Measurements from ENCODE around the gene TOR1B. TPM values are rescaled to one million over a fixed set of nuclear protein-coding genes. Genes with fewer than 3 reads are reported as not detected.
A peak's percentile ranks its signal among the peaks of the same experiment; 100 is the strongest.

Gene TOR1B
- total RNA-seq, 4 donors from 2014 or later: 16.1 to 17.3 (median 17.0) TPM

DNA sequence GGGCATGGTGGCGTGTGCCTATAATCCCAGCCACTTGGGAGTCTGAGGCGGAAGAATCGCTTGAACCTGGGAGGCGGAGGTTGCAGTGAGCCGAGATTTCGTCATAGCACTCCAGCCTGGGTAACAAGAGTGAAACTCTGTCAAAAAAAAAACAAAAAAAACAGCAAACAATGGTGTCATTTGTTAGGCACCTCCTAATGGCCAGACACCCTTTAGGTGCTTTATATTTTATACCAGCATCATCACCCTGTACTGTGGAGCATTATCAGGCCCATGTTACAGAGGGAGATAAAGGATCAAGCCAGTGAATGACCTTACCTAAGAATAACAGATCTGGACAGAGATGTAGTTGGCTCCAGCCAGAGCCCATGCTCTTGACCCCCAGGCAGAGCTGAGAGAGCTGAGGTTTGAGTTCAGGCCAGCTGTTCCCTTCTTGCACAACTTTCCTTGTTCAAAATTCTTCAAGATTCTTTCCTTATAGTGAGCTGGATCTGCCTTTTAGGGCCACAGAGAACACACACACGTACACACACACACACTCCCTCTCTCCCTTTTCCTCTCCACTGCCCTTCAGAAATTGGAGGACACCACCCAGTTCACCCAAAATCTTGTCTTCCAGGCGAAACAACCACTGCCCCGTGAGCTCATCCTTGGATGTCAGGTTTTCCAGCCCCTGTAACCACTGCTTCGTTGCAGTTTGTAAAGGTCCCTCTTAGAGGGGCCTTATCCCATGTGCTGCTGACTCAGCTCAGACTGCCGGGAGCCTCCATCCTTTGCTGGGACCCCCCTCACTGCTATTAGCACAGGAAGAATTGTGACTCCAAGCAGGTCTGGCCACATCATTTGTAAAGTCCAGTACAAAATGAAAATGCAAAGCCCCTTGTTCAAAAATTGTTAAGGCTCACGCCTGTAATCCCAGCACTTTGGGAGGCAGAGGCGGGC, 39.7 kb upstream of the TOR1B start:
- TF ChIP-seq POLR2A (IDR thresholded peaks at IDR 0.05): no peak
- TF ChIP-seq, protein P1, sequence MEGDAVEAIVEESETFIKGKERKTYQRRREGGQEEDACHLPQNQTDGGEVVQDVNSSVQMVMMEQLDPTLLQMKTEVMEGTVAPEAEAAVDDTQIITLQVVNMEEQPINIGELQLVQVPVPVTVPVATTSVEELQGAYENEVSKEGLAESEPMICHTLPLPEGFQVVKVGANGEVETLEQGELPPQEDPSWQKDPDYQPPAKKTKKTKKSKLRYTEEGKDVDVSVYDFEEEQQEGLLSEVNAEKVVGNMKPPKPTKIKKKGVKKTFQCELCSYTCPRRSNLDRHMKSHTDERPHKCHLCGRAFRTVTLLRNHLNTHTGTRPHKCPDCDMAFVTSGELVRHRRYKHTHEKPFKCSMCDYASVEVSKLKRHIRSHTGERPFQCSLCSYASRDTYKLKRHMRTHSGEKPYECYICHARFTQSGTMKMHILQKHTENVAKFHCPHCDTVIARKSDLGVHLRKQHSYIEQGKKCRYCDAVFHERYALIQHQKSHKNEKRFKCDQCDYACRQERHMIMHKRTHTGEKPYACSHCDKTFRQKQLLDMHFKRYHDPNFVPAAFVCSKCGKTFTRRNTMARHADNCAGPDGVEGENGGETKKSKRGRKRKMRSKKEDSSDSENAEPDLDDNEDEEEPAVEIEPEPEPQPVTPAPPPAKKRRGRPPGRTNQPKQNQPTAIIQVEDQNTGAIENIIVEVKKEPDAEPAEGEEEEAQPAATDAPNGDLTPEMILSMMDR (IDR thresholded peaks at IDR 0.05): no peak
- Histone ChIP-seq H3K4me1 (peaks cover 5 to 25% (median 24%) of the 10 kb centered on the region in 3 donors), H3K4me3 (peak overlapping the region in 1 of 4 donors; percentile 12), H3K27ac (peak overlapping the region; percentile 28 to 91 (median 59)), H3K36me3 (no peaks in the 10 kb centered on the region), H3K27me3 (no peaks in the 10 kb centered on the region), H3K9me3 (no peaks in the 10 kb centered on the region)
- 64 to 84% methylated on average over 10 to 13 of the region's 13 CpGs for WGBS, 2 donors
- intact Hi-C loops (cut with DNase I): no loop called here
- no peak for DNase-seq

DNA sequence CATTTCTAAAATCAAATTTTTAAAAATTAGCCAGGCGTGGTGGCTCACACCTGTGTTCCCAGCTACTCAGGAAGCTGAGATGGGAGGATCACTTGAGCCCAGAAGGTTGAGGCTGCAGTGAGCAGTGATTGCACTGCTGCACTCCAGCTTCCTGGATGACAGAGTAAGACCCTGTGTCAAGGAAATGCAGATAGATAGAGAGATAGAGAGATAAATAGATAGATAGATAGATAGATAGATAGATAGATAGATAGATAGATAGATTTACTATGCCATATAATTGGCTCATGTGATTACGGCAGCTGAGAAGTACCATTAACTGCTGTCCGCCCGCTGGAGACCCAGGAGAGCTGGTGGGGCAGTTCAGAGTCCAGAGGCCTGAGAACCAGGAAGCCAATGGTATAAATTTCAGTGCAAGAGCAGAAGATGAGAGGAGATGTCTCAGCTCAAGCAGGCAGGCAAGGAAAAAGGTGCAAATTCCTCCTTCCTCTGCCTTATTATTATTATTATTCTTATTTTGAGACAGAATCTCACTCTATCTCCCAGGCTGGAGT, 37.1 kb upstream of the TOR1B start:
- peaks cover 5 to 25% (median 24%) of the 10 kb centered on the region in 3 donors for H3K4me1 ChIP-seq
- WGBS, 2 donors: 90 to 91% methylated on average over 4 of the region's 4 CpGs
- H3K27ac ChIP-seq: no peak overlapping the region
- no peak overlapping the region for H3K4me3 ChIP-seq
- no peak for TF ChIP-seq POLR2A (IDR thresholded peaks at IDR 0.05)
- TF ChIP-seq, protein P1 (IDR thresholded peaks at IDR 0.05): no peak
- DNase-seq: no peak
- H3K9me3 ChIP-seq: no peaks in the 10 kb centered on the region
- H3K27me3 ChIP-seq: no peaks in the 10 kb centered on the region
- no peaks in the 10 kb centered on the region for H3K36me3 ChIP-seq
- intact Hi-C loops (cut with DNase I): no loop called here

DNA sequence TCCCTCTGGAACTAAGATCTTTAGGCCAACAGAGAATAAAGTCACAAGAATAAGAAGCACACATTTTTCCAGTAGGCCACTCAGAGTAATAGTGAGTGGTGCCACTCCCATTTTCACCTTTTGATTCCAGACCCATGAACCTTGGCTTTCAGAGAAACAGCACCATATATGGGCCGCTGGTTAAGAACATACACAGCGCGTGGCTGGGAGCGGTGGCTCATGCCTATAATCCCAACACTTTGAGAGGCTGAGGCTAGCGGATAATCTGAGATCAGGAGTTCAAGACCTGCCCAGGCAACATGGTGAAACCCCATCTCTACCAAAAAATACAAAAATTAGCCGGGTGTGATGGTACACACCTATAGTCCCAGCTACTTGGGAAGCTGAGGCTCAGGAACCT, 34.5 kb upstream of the TOR1B start:
- no peaks in the 10 kb centered on the region for H3K27me3 ChIP-seq
- no peak for DNase-seq
- H3K9me3 ChIP-seq: no peaks in the 10 kb centered on the region
- H3K4me3 ChIP-seq: no peak overlapping the region
- 93% methylated on average over 6 of the region's 6 CpGs for WGBS, 2 donors
- H3K4me1 ChIP-seq: peaks cover 3 to 6% (median 6%) of the 10 kb centered on the region in 3 donors
- H3K27ac ChIP-seq: no peak overlapping the region
- TF ChIP-seq POLR2A (IDR thresholded peaks at IDR 0.05): no peak
- TF ChIP-seq, protein P1 (IDR thresholded peaks at IDR 0.05): no peak
- H3K36me3 ChIP-seq: no peaks in the 10 kb centered on the region
- intact Hi-C loops (cut with DNase I): no loop called here

DNA sequence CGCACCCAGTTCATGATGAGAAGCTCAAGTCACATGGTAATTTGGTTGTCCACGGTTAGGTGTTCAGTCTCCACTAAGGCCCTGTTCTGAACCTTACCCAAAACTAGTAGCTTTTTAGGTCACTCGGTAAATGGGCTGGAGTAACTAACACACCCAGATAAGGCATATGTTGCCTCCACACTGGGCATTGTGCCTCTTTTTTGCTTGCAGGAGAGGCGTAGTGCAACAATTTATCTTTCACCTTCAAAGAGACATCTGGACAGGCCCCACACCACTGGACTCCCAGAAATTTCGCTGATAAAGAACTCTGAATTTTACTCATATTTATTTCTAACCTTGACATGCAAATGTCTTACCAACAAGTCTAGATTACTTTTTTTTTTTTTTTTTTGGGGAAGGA, 33.3 kb upstream of the TOR1B start:
- no peak for TF ChIP-seq POLR2A (IDR thresholded peaks at IDR 0.05)
- TF ChIP-seq, protein P1 (IDR thresholded peaks at IDR 0.05): no peak
- WGBS, 2 donors: 61 to 72% methylated on average over 4 to 5 of the region's 5 CpGs
- intact Hi-C loops (cut with DNase I): no loop called here
- no peak overlapping the region for H3K27ac ChIP-seq
- no peak for DNase-seq
- no peak overlapping the region for H3K4me3 ChIP-seq
- peaks cover 0 to 2% (median 0%) of the 10 kb centered on the region in 4 donors for H3K27me3 ChIP-seq
- peaks cover 3 to 9% (median 9%) of the 10 kb centered on the region in 3 donors for H3K4me1 ChIP-seq
- H3K9me3 ChIP-seq: no peaks in the 10 kb centered on the region
- H3K36me3 ChIP-seq: no peaks in the 10 kb centered on the region

DNA sequence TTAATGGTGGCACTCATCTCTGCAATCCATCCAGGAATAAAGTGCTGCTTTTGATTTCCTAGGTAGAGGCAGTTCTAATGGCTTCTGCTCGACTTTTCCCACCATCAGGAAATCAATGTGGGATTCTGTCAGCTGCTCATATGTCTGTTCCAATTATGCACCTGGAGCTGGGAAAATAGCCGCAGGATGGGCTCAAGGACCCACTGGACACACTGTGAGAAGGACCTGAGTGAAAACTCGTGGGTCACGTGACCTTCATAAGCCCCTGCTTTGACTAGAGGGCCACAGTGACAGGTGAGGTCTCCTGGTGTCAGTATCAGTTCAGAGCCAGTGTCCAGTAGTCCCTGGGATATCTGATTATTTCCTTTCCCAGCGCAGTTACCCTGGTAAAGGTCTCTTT, 32.2 kb upstream of the TOR1B start:
- peaks cover 3 to 9% (median 9%) of the 10 kb centered on the region in 3 donors for H3K4me1 ChIP-seq
- H3K9me3 ChIP-seq: no peaks in the 10 kb centered on the region
- peaks cover 0 to 5% (median 0%) of the 10 kb centered on the region in 4 donors for H3K27me3 ChIP-seq
- DNase-seq: no peak
- TF ChIP-seq, protein P1 (IDR thresholded peaks at IDR 0.05): no peak
- no peak for TF ChIP-seq POLR2A (IDR thresholded peaks at IDR 0.05)
- intact Hi-C loops (cut with DNase I): no loop called here
- H3K27ac ChIP-seq: no peak overlapping the region
- WGBS, 2 donors: 53 to 83% methylated on average over 5 of the region's 5 CpGs
- H3K36me3 ChIP-seq: no peaks in the 10 kb centered on the region
- H3K4me3 ChIP-seq: no peak overlapping the region

Data from esophagus squamous epithelium (tissue), 5 donors.